ENCODE measurements around the gene NCK2.

DNA sequence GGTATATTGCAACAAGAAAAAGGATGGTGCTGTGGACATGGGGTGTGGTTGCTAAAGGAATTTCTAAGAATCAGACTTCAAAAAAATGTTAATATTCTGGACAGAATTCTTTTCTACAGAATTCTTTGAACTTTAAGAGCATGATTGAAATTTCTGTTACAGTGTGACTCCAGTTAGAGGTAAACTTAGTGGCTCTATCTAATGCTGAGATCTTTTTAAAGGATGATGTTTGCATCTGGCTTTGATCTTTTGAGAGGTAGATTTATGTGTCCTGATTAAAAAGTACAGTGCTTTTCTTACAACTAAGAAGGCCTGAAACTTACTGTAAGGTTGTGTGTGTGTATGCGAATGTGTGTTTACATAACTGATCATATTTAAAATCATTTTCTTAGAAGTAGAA lies 25.4 kb downstream of the NCK2 start:
- no peak for TF ChIP-seq CTCF (conservative IDR thresholded peaks at IDR 0.05; ENCODE audit: low read depth, low read length)
- no peak for TF ChIP-seq SMC3 (IDR thresholded peaks at IDR 0.05; ENCODE audit: low read depth, low read length)
- no peak for TF ChIP-seq MAZ (IDR thresholded peaks at IDR 0.05; ENCODE audit: borderline replicate concordance, low read depth, low read length)
- no peak for TF ChIP-seq POLR2A (IDR thresholded peaks at IDR 0.05; ENCODE audit: low read depth, low read length)

Measured in IMR-90 (cell line).